K562 (cell line): ENCODE results near the gene SLC12A3. TPM values are rescaled to one million over a fixed set of nuclear protein-coding genes. Genes with fewer than 3 reads are reported as not detected.
A peak's percentile ranks its signal among the peaks of the same experiment; 100 is the strongest.

Experiments
- ATAC-seq: fragments of 200-7000 bp; cut with Tn5 transposase; 3 replicates; pipeline ENCODE4 v1.9.1; 2020; ENCODE audit warnings: moderate library complexity
- BruUV-seq: library from RNA; stranded (reverse); fragments of 400-500 nt; replicated peaks from 2 replicates; lab custom pipeline; 2021; lab: Mats Ljungman, UMichigan
- CTCF ChIA-PET: fragments of 300-600 bp; formaldehyde crosslinking; extraction: SDS; loops from one replicate; lab custom pipeline; 2021; ENCODE audit warnings: low intra/inter-chr PET ratio; lab: Yijun Ruan, JAX
- POLR2A ChIA-PET: fragments of 300-600, 350-650 bp; sonication (Branson Sonifier 250); formaldehyde crosslinking; extraction: SDS; loops from one replicate; lab custom pipeline; 2021; ENCODE audit warnings: antibody characterized with exemption, inconsistent platforms; lab: Yijun Ruan, JAX
- DNase-seq, 4 experiments: peaks; one replicate each; pipeline versions ENCODE4 v3.0.0 to v3.0.0-alpha.2; 2011 to 2018; ENCODE audit warnings: low spot score in 3 of 4, mixed read lengths in 3 of 4; ENCODE audit errors: extremely low read depth in 1 of 4
- FAIRE-seq: peaks from 2 replicates; lab custom pipeline; 2011; peaks lifted over from hg19 to GRCh38; lab: Jason Lieb, UNC
- H2AFZ ChIP-seq: 2 replicates; pipeline ENCODE4 v1.6.0; 2011; ENCODE audit warnings: low read depth, low read length, control low read depth, inconsistent platforms
- H3K27ac ChIP-seq: fragments of 200-600 bp; 3 replicates; pipeline ENCODE4 v1.8.0; 2011; ENCODE audit warnings: low read depth, mild to moderate bottlenecking, control low read depth, inconsistent platforms, low read length, moderate library complexity, mixed read lengths; ENCODE audit errors: extremely low read depth
- H3K27me3 ChIP-seq, 2 experiments: fragments of 300-600 bp in 1 of 2; 2 replicates in 1 of 2; 3 replicates in 1 of 2; pipeline versions ENCODE4 v1.6.0 to v1.8.0; 2011; ENCODE audit warnings: inconsistent platforms in 2 of 2, low read length in 2 of 2, mild to moderate bottlenecking in 1 of 2, mixed read lengths in 1 of 2, moderate library complexity in 1 of 2; ENCODE audit not compliant: control insufficient read depth in 2 of 2, insufficient read depth in 2 of 2
- H3K36me3 ChIP-seq: fragments of 300-600 bp; 3 replicates; pipeline ENCODE4 v1.8.0; 2011; ENCODE audit warnings: mild to moderate bottlenecking, low read length, inconsistent platforms; ENCODE audit not compliant: control insufficient read depth, insufficient read depth
- H3K4me1 ChIP-seq, 2 experiments: fragments of 200-600 bp in 1 of 2; replicated peaks in 1 of 2; 2 replicates in 1 of 2; 3 replicates in 1 of 2; pipeline versions ENCODE4 v1.5.1 to v1.8.0; 2011; ENCODE audit warnings: inconsistent platforms in 2 of 2, low read length in 2 of 2, mild to moderate bottlenecking in 1 of 2, mixed read lengths in 1 of 2, moderate library complexity in 1 of 2; ENCODE audit not compliant: control insufficient read depth in 2 of 2, insufficient read depth in 2 of 2
- H3K4me2 ChIP-seq: 2 replicates; pipeline ENCODE4 v1.6.1; 2011; ENCODE audit warnings: low read length, control low read depth, inconsistent platforms, mixed read lengths; ENCODE audit not compliant: insufficient read depth
- H3K4me3 ChIP-seq: fragments of 200-600 bp; sonication (generic), shearing (Covaris generic); 2 replicates; pipeline ENCODE4 v1.5.1; 2016; ENCODE audit warnings: control low read depth, inconsistent platforms
- H3K79me2 ChIP-seq: fragments of 200-600 bp; 3 replicates; pipeline ENCODE4 v1.8.0; 2011; ENCODE audit warnings: low read length, inconsistent platforms; ENCODE audit not compliant: control insufficient read depth, insufficient read depth
- H3K9ac ChIP-seq, 2 experiments: 2 replicates each; pipeline versions ENCODE4 v1.6.0 to v1.6.1; 2011; ENCODE audit warnings: low read depth in 2 of 2, low read length in 2 of 2, control low read depth in 1 of 2, inconsistent platforms in 1 of 2, mild to moderate bottlenecking in 1 of 2, mixed read lengths in 1 of 2; ENCODE audit not compliant: insufficient read depth in 1 of 2
- H3K9me1 ChIP-seq: one replicate; pipeline ENCODE4 v1.6.0; 2011; ENCODE audit warnings: inconsistent platforms, mild to moderate bottlenecking, low read length, moderate library complexity; ENCODE audit not compliant: control insufficient read depth, insufficient read depth
- H3K9me3 ChIP-seq: replicated peaks from 2 replicates; pipeline ENCODE4 v1.5.1; 2011; ENCODE audit warnings: low read depth, low read length, inconsistent platforms; ENCODE audit not compliant: control insufficient read depth, insufficient read depth
- H4K20me1 ChIP-seq: replicated peaks from 2 replicates; pipeline ENCODE4 v1.6.1; 2011; ENCODE audit warnings: low read length, inconsistent platforms, mixed read lengths; ENCODE audit not compliant: control insufficient read depth, insufficient read depth
- ASH1L ChIP-seq: fragments of 450-650 bp; IDR thresholded peaks from 2 replicates; pipeline ENCODE4 v1.6.1; 2018; ENCODE audit warnings: borderline replicate concordance, mild to moderate bottlenecking, low read depth; ENCODE audit not compliant: partially characterized antibody
- POU5F1 ChIP-seq: fragments of 150-350 bp; IDR thresholded peaks from 2 replicates; pipeline ENCODE4 v1.6.1; 2014; ENCODE audit warnings: borderline replicate concordance, low read length, low read depth, mild to moderate bottlenecking; ENCODE audit not compliant: partially characterized antibody
- RCOR1 ChIP-seq, 2 experiments: IDR thresholded peaks; 2 replicates each; pipeline ENCODE4 v1.6.1; 2012; ENCODE audit warnings: low read depth in 2 of 2, low read length in 2 of 2, borderline replicate concordance in 1 of 2, improper control_type of control experiment in 1 of 2
- ZNF12 ChIP-seq: sonication (generic); formaldehyde crosslinking; IDR thresholded peaks from 2 replicates; pipeline ENCODE4 v1.4.0; 2020; ENCODE audit warnings: mild to moderate bottlenecking, missing genetic modification reagents
- whole genome bisulfite sequencing: fragments of 100-300 bp; shearing (Covaris generic); methylation state at CpG from one replicate; pipeline ENCODE4 v1.1.6; 2016; ENCODE audit warnings: low coverage, mixed read lengths; ENCODE audit not compliant: insufficient coverage; ENCODE audit errors: missing lambda C conversion rate; 5-methylcytosine and 5-hydroxymethylcytosine counted together
- in situ Hi-C: fragments of 300-500 bp; cut with MboI; formaldehyde crosslinking; loops from 4 replicates; pipeline ENCODE4 v1.15.0; 2018; ENCODE audit warnings: inconsistent platforms, mixed read lengths
- intact Hi-C: fragments of 100-400 bp; cut with micrococcal nuclease; formaldehyde crosslinking; loops from 2 replicates; pipeline ENCODE4 v1.14.2; 2022
- polyA plus RNA-seq, 8 experiments: library from polyadenylated mRNA; depleted of rRNA in 4 of 8; stranded (reverse) in 5 of 8; unstranded in 3 of 8; fragments of >200 nt; fragmentation: Nextera tagmentation in 2 of 8; fragmentation: Illumina TruSeq in 1 of 8; extraction: Ambion mirVana in 2 of 8; extraction: Trizol in 1 of 8; gene quantifications; 2 replicates each; pipeline versions ENCODE4 v1.2.1 to v1.2.3, GENCODE V29; 2011 to 2014; ENCODE audit warnings: inconsistent platforms in 1 of 8, missing spikeins in 1 of 8
- total RNA-seq, 7 experiments: library from RNA; depleted of rRNA in 6 of 7; stranded (reverse); fragments of >200 nt in 6 of 7; fragmentation: Illumina TruSeq in 2 of 7; extraction: Trizol in 2 of 7; gene quantifications; 2 replicates each; pipeline versions ENCODE4 v1.2.1 to v1.2.3, GENCODE V29; 2011 to 2021; ENCODE audit warnings: low replicate concordance in 1 of 7

The SLC12A3 gene
- total and polyA plus RNA-seq, 9 of the 15 experiments (the other 6 are each of a cell fraction or from before 2014, with no cell fraction given): not detected

DNA sequence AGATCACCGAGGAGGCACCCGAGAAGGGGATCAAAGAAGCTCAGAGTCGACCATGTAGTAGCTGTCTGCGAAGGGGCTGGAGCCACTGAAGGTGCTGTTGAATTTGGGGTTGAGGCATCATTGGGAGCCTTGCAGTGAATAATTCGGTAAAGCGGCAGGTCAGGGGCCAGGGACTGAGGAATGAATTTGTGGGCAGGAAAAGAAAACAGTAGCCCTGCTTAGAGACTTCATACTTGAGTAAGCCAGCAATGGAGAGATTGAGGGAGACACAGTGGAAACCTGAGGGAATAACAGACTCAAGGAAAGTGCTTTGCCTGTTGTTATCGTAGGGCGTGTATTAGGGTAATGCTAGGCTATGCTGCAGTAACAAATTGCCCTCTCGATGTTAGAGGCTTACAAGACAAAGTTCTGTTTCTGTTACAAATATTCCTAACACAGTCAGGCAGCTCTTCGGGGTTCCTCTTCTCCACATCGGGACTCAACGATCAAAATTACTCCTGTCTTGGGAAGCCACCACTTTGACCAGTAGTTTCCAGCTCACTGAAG is 53.5 kb downstream of the SLC12A3 start:
- H3K79me2 ChIP-seq: no peaks in the 10 kb centered on the region
- H3K4me2 ChIP-seq: no peak overlapping the region
- TF ChIP-seq POU5F1 (no peak), RCOR1 (IDR thresholded peaks at IDR 0.05; ENCODE audit: borderline replicate concordance in 1 of 2, low read depth in 2 of 2, low read length in 2 of 2) (no peak), ASH1L (no peak), ZNF12 (CRISPR knock-in tag) (peak; percentile 95)
- no peak overlapping the region for H3K4me3 ChIP-seq
- no peaks in the 10 kb centered on the region for H3K9me1 ChIP-seq
- no peaks in the 10 kb centered on the region; a peak in 1 of 5 replicates for H3K4me1 ChIP-seq
- H3K36me3 ChIP-seq: no peaks in the 10 kb centered on the region
- BruUV-seq: no TSS peak
- H3K9me3 ChIP-seq: no peaks in the 10 kb centered on the region
- DNase-seq (no peak), FAIRE-seq (no peak), ATAC-seq (peak; percentile 46)
- ChIA-PET POLR2A (interaction anchor here (0.9 to 5.5 kb wide), 2 partner anchors 14 to 22 kb away, joined by 3 to 79 read pairs; partner anchors contain the start of gene HERPUD1), CTCF (no interaction called here)
- H3K9ac ChIP-seq: no peak overlapping the region
- in situ Hi-C loops (no loop called here), intact Hi-C loops (no loop called here)
- no peak overlapping the region for H2AFZ ChIP-seq
- H3K27ac ChIP-seq: no peak overlapping the region
- peaks cover 4% of the 10 kb centered on the region for H4K20me1 ChIP-seq
- WGBS: under 1% methylated on average over 12 of the region's 12 CpGs
- H3K27me3 ChIP-seq: peaks cover 42 to 60% of the 10 kb centered on the region in 2 experiments
